Endothelial cell of umbilical vein (primary cell): ENCODE results near the gene ACYP2. TPM values are rescaled to one million over a fixed set of nuclear protein-coding genes. Genes with fewer than 3 reads are reported as not detected.
"Not testable (repeated sequence)": the region's sequence is repeated elsewhere in the genome, so short reads cannot be mapped to it uniquely, and the experiment has no call there.

Experiments used
- BruUV-seq: library from RNA; stranded (reverse); fragments of 400-500 nt; replicated peaks from 2 replicates; lab custom pipeline; 2021; lab: Mats Ljungman, UMichigan
- CTCF ChIA-PET: fragments of 300-600, 350-600 bp; sonication (Branson Sonifier 250); formaldehyde crosslinking; loops from one replicate; lab custom pipeline; 2021; ENCODE audit warnings: antibody characterized with exemption, inconsistent platforms; lab: Charles Lee
- POLR2A ChIA-PET: fragments of 300-600, 350-600 bp; sonication (Branson Sonifier 250); formaldehyde crosslinking; loops from one replicate; lab custom pipeline; 2021; ENCODE audit warnings: antibody characterized with exemption, inconsistent platforms; lab: Charles Lee
- DNase-seq: peaks from one replicate; pipeline ENCODE4 v3.0.0-alpha.2; 2011; ENCODE audit warnings: low read depth, low spot score
- FAIRE-seq: peaks from 2 replicates; lab custom pipeline; 2011; peaks lifted over from hg19 to GRCh38; lab: Jason Lieb, UNC
- H2AFZ ChIP-seq: 2 replicates; pipeline ENCODE4 v1.6.0; 2012; ENCODE audit warnings: low read depth, low read length, control low read depth, inconsistent platforms
- H3K27ac ChIP-seq: 2 replicates; pipeline ENCODE4 v1.5.1; 2011; ENCODE audit warnings: low read depth, mild to moderate bottlenecking, control low read depth, low read length, moderate library complexity; ENCODE audit not compliant: insufficient read depth
- H3K27me3 ChIP-seq, 2 experiments: 2 replicates each; pipeline versions ENCODE4 v1.6.0 to v1.6.1; 2011; ENCODE audit warnings: low read length in 2 of 2, mixed read lengths in 1 of 2; ENCODE audit not compliant: control insufficient read depth in 2 of 2, insufficient read depth in 2 of 2
- H3K36me3 ChIP-seq, 2 experiments: 2 replicates in 1 of 2; 3 replicates in 1 of 2; pipeline ENCODE4 v1.5.1; 2011; ENCODE audit warnings: low read length in 2 of 2, mild to moderate bottlenecking in 1 of 2, moderate library complexity in 1 of 2; ENCODE audit not compliant: control insufficient read depth in 2 of 2, insufficient read depth in 2 of 2; ENCODE audit errors: extremely low read depth in 1 of 2
- H3K4me1 ChIP-seq: 3 replicates; pipeline ENCODE4 v1.5.1; 2011; ENCODE audit warnings: mild to moderate bottlenecking, low read length; ENCODE audit not compliant: control insufficient read depth, insufficient read depth; ENCODE audit errors: extremely low read depth
- H3K4me2 ChIP-seq: 2 replicates; pipeline ENCODE4 v1.6.1; 2011; ENCODE audit warnings: low read length, control low read depth, mixed read lengths; ENCODE audit not compliant: insufficient read depth
- H3K4me3 ChIP-seq, 3 experiments: fragments of 200-600 bp in 1 of 3; sonication (generic), shearing (Covaris generic) in 1 of 3; replicated peaks in 1 of 3; 2 replicates each; pipeline ENCODE4 v1.5.1; 2011 to 2016; ENCODE audit warnings: control low read depth in 3 of 3, low read length in 3 of 3, mild to moderate bottlenecking in 2 of 3, inconsistent platforms in 1 of 3, low read depth in 1 of 3, moderate library complexity in 1 of 3; ENCODE audit not compliant: insufficient read depth in 1 of 3
- H3K79me2 ChIP-seq: 2 replicates; pipeline ENCODE4 v1.6.0; 2012; ENCODE audit warnings: low read length, inconsistent platforms; ENCODE audit not compliant: control insufficient read depth, insufficient read depth
- H3K9ac ChIP-seq: replicated peaks from 2 replicates; pipeline ENCODE3; 2011; ENCODE audit warnings: low read length, control low read depth; ENCODE audit not compliant: insufficient read depth; ENCODE audit errors: extremely low read depth
- H3K9me1 ChIP-seq: replicated peaks from 3 replicates; pipeline ENCODE4 v1.6.0; 2011; ENCODE audit warnings: mild to moderate bottlenecking, low read length; ENCODE audit not compliant: control insufficient read depth, insufficient read depth; ENCODE audit errors: extremely low read depth
- H3K9me3 ChIP-seq: replicated peaks from 2 replicates; pipeline ENCODE4 v1.5.1; 2012; ENCODE audit warnings: low read length, inconsistent platforms; ENCODE audit not compliant: control insufficient read depth, insufficient read depth
- H4K20me1 ChIP-seq: replicated peaks from 2 replicates; pipeline ENCODE3; 2011; ENCODE audit warnings: mild to moderate bottlenecking, low read length; ENCODE audit not compliant: control insufficient read depth, insufficient read depth; ENCODE audit errors: extremely low read depth
- CTCF ChIP-seq, 2 donors: IDR thresholded peaks; 1 replicate in 1 of 2; 2 replicates in 1 of 2; pipeline ENCODE4 v1.5.1; 2011; ENCODE audit warnings: low read length in 2 of 2, mild to moderate bottlenecking in 2 of 2, moderate library complexity in 2 of 2, control low read depth in 1 of 2, inconsistent platforms in 1 of 2, low read depth in 1 of 2; ENCODE audit not compliant: insufficient read depth in 1 of 2; ENCODE audit errors: extremely low read depth in 1 of 2
- EZH2 ChIP-seq: IDR thresholded peaks from 2 replicates; pipeline ENCODE4 v1.6.1; 2012; ENCODE audit warnings: borderline replicate concordance, low read depth, mild to moderate bottlenecking, moderate library complexity, low read length, inconsistent platforms; ENCODE audit not compliant: severe bottlenecking
- FOS ChIP-seq: IDR thresholded peaks from 2 replicates; pipeline ENCODE4 v1.6.1; 2011; ENCODE audit warnings: mild to moderate bottlenecking, low read length, moderate library complexity, borderline replicate concordance; ENCODE audit not compliant: insufficient read depth
- GATA2 ChIP-seq: IDR thresholded peaks from 2 replicates; pipeline ENCODE4 v1.7.0; 2011; ENCODE audit warnings: low read depth, mild to moderate bottlenecking, moderate library complexity, mixed read lengths, low read length; ENCODE audit not compliant: insufficient read length, insufficient read depth
- JUN ChIP-seq: IDR thresholded peaks from 2 replicates; pipeline ENCODE4 v1.6.1; 2011; ENCODE audit warnings: borderline replicate concordance, low read depth; ENCODE audit not compliant: insufficient read length, insufficient read depth
- MAX ChIP-seq: IDR thresholded peaks from 2 replicates; pipeline ENCODE4 v1.6.1; 2011; ENCODE audit not compliant: insufficient read depth, insufficient read length
- MYC ChIP-seq: IDR thresholded peaks from one replicate; pipeline ENCODE4 v1.6.1; 2011; ENCODE audit warnings: mild to moderate bottlenecking, low read depth, low read length
- POLR2A ChIP-seq: IDR thresholded peaks from 2 replicates; pipeline ENCODE4 v1.6.1; 2012; ENCODE audit warnings: low read depth, mild to moderate bottlenecking, control low read depth, low read length
- POLR2AphosphoS5 ChIP-seq: IDR thresholded peaks from 2 replicates; pipeline ENCODE4 v1.6.1; 2012; ENCODE audit warnings: low read depth, mild to moderate bottlenecking, control low read depth, low read length, moderate library complexity; ENCODE audit not compliant: insufficient read depth
- dilution Hi-C: fragments of 300-500 bp; cut with MboI; formaldehyde crosslinking; loops from one replicate; pipeline ENCODE4 v1.15.0; 2019; ENCODE audit warnings: low sequenced_read_pairs; ENCODE audit not compliant: extremely low pct_ligation_motif_present
- intact Hi-C: fragments of 100-400 bp; cut with micrococcal nuclease; formaldehyde crosslinking; loops from one replicate; pipeline ENCODE4 v1.10.0; 2022
- polyA plus RNA-seq, 4 experiments: library from polyadenylated mRNA; depleted of rRNA in 3 of 4; stranded (reverse) in 3 of 4; unstranded in 1 of 4; fragments of >200 nt; gene quantifications; 2 replicates each; pipeline versions ENCODE4 v1.2.1 to v1.2.3, GENCODE V29; 2011 to 2012; ENCODE audit warnings: missing spikeins in 1 of 4
- total RNA-seq: library from RNA; stranded (reverse); gene quantifications from 2 replicates; pipeline ENCODE4 v1.2.3, GENCODE V29; 2021

The ACYP2 gene
- total and polyA plus RNA-seq, 2 donors (not counting 3 experiments of a cell fraction or from before 2014, with no cell fraction given): 3.9 to 7.9 TPM

GRCh38 chr2:54321047-54321446, 205.6 kb downstream of the ACYP2 start:
- Histone ChIP-seq H3K4me3 (no peak overlapping the region), H3K9me3 (no peaks in the 10 kb centered on the region), H3K4me2 (no peak overlapping the region), H3K9me1 (no peaks in the 10 kb centered on the region), H3K4me1 (no peaks in the 10 kb centered on the region), H3K27ac (no peak overlapping the region), H4K20me1 (no peaks in the 10 kb centered on the region), H3K36me3 (no peaks in the 10 kb centered on the region), H3K9ac (no peak overlapping the region), H3K79me2 (no peaks in the 10 kb centered on the region), H2AFZ (no peak overlapping the region), H3K27me3 (peaks cover 3 to 9% of the 10 kb centered on the region in 2 experiments)
- ChIA-PET CTCF (interaction anchor here (1.0 kb wide), 1 partner anchor 159 kb away, joined by 3 read pairs; no protein-coding TSS in a partner anchor), POLR2A (no interaction called here)
- TF ChIP-seq GATA2 (no peak), EZH2 (no peak), MAX (no peak), POLR2AphosphoS5 (no peak), FOS (no peak), MYC (no peak), JUN (no peak), POLR2A (no peak), CTCF (IDR thresholded peaks at IDR 0.05; ENCODE audit: extremely low read depth in 1 of 2, insufficient read depth in 1 of 2, low read depth in 1 of 2, low read length in 2 of 2) (no peak)
- dilution Hi-C loops: no loop called here
- DNase-seq (no peak), FAIRE-seq (no peak)
- BruUV-seq: no TSS peak
- intact Hi-C loops: no loop called here

- dilution Hi-C loops, H4K20me1 ChIP-seq, H3K36me3 ChIP-seq, BruUV-seq, H3K27ac ChIP-seq, H3K4me1 ChIP-seq, H3K9ac ChIP-seq, H3K9me3 ChIP-seq, H3K4me3 ChIP-seq, H3K27me3 ChIP-seq, DNase-seq, H2AFZ ChIP-seq, H3K9me1 ChIP-seq, H3K4me2 ChIP-seq, POLR2A ChIA-PET, intact Hi-C loops, H3K79me2 ChIP-seq, FAIRE-seq: not testable (repeated sequence)
- CTCF ChIA-PET: interaction anchor here (1.1 kb wide), 1 partner anchor 12 kb away, joined by 3 read pairs; no protein-coding TSS in a partner anchor
Observed at GRCh38 chr2:54324517-54324916, 209.1 kb downstream of the ACYP2 start.
